Fibroblast of lung (primary cell): ENCODE results near the gene TVP23C. TPM values are rescaled to one million over a fixed set of nuclear protein-coding genes. Genes with fewer than 3 reads are reported as not detected.

Source experiments
- DNase-seq, 2 donors: peaks; one replicate each; pipeline versions ENCODE4 v3.0.0 to v3.0.0-alpha.2; 2010; ENCODE audit warnings: low read depth in 2 of 2
- H2AFZ ChIP-seq: 2 replicates; pipeline ENCODE4 v1.5.1; 2012; ENCODE audit warnings: low read length, control low read depth, inconsistent platforms
- H3K27ac ChIP-seq: 2 replicates; pipeline ENCODE4 v1.5.1; 2011; ENCODE audit warnings: low read length, control low read depth; ENCODE audit not compliant: insufficient read depth
- H3K27me3 ChIP-seq: 2 replicates; pipeline ENCODE4 v1.5.1; 2011; ENCODE audit warnings: mild to moderate bottlenecking, low read length; ENCODE audit not compliant: control insufficient read depth, insufficient read depth
- H3K36me3 ChIP-seq: 2 replicates; pipeline ENCODE4 v1.5.1; 2011; ENCODE audit warnings: low read length; ENCODE audit not compliant: control insufficient read depth, insufficient read depth
- H3K4me1 ChIP-seq: 2 replicates; pipeline ENCODE4 v1.5.1; 2011; ENCODE audit warnings: low read length; ENCODE audit not compliant: control insufficient read depth, insufficient read depth; ENCODE audit errors: extremely low read depth
- H3K4me2 ChIP-seq: 2 replicates; pipeline ENCODE4 v1.5.1; 2011; ENCODE audit warnings: low read length, control low read depth; ENCODE audit not compliant: insufficient read depth; ENCODE audit errors: extremely low read depth
- H3K4me3 ChIP-seq, 4 experiments: fragments of 200-600 bp in 1 of 4; sonication (generic) in 1 of 4; replicated peaks in 1 of 4; 2 replicates each; pipeline ENCODE4 v1.5.1; 2011 to 2016; ENCODE audit warnings: low read length in 4 of 4, low read depth in 3 of 4, mild to moderate bottlenecking in 3 of 4, control low read depth in 2 of 4, inconsistent platforms in 1 of 4, mixed read lengths in 1 of 4; ENCODE audit not compliant: insufficient read depth in 1 of 4; ENCODE audit errors: control extremely low read depth in 1 of 4
- H3K79me2 ChIP-seq: 2 replicates; pipeline ENCODE4 v1.5.1; 2012; ENCODE audit warnings: mild to moderate bottlenecking, low read length, inconsistent platforms; ENCODE audit not compliant: control insufficient read depth, insufficient read depth
- H3K9ac ChIP-seq: 2 replicates; pipeline ENCODE4 v1.5.1; 2011; ENCODE audit warnings: mild to moderate bottlenecking, low read length, control low read depth; ENCODE audit not compliant: insufficient read depth
- H3K9me3 ChIP-seq: 2 replicates; pipeline ENCODE4 v1.5.1; 2012; ENCODE audit warnings: low read depth, low read length; ENCODE audit not compliant: control insufficient read depth, insufficient read depth
- H4K20me1 ChIP-seq: 2 replicates; pipeline ENCODE4 v1.5.1; 2011; ENCODE audit warnings: low read length; ENCODE audit not compliant: control insufficient read depth, insufficient read depth; ENCODE audit errors: extremely low read depth
- CTCF ChIP-seq, 2 donors: IDR thresholded peaks in 1 of 2; conservative IDR thresholded peaks in 1 of 2; 1 replicate in 1 of 2; 2 replicates in 1 of 2; pipeline ENCODE4 v1.5.1; 2011 to 2012; ENCODE audit warnings: low read length in 2 of 2, control low read depth in 1 of 2, inconsistent platforms in 1 of 2, low read depth in 1 of 2, mild to moderate bottlenecking in 1 of 2
- EZH2 ChIP-seq: IDR thresholded peaks from 2 replicates; pipeline ENCODE4 v1.5.1; 2012; ENCODE audit warnings: low read length, control low read depth, mild to moderate bottlenecking; ENCODE audit errors: missing control alignments
- polyA plus RNA-seq, 2 donors: library from polyadenylated mRNA; depleted of rRNA in 1 of 2; stranded (reverse) in 1 of 2; unstranded in 1 of 2; fragments of >200 nt; gene quantifications; 2 replicates each; pipeline ENCODE4 v1.2.1, GENCODE V29; 2011 to 2012; ENCODE audit warnings: missing spikeins in 1 of 2
- total RNA-seq: library from RNA; depleted of rRNA; stranded (reverse); fragments of >200 nt; gene quantifications from 2 replicates; pipeline ENCODE4 v1.2.1, GENCODE V29; 2014

The TVP23C gene
- total and polyA plus RNA-seq, 2 donors (not counting 1 experiment from before 2014, with no cell fraction given): 7.0 to 25.1 TPM

- no peaks in the 10 kb centered on the region for H3K9me3 ChIP-seq
- H4K20me1 ChIP-seq: no peaks in the 10 kb centered on the region
- no peak for DNase-seq
- no peak overlapping the region for H3K9ac ChIP-seq
- H3K79me2 ChIP-seq: no peaks in the 10 kb centered on the region
- no peak overlapping the region for H2AFZ ChIP-seq
- no peak overlapping the region for H3K27ac ChIP-seq
- H3K4me3 ChIP-seq: no peak overlapping the region
- no peaks in the 10 kb centered on the region for H3K27me3 ChIP-seq
- no peaks in the 10 kb centered on the region for H3K4me1 ChIP-seq
- H3K4me2 ChIP-seq: no peak overlapping the region
- no peaks in the 10 kb centered on the region for H3K36me3 ChIP-seq
- TF ChIP-seq EZH2: no peak
- TF ChIP-seq CTCF (conservative IDR thresholded peaks at IDR 0.05 in 1 of 2, IDR thresholded peaks at IDR 0.05 in 1 of 2; ENCODE audit: low read depth in 1 of 2, low read length in 2 of 2): no peak
Observed at GRCh38 chr17:15501282-15501681, 62.0 kb downstream of the TVP23C start.

GRCh38 chr17:15498107-15498506, 65.2 kb downstream of the TVP23C start:
- TF ChIP-seq EZH2: no peak
- no peak for TF ChIP-seq CTCF (conservative IDR thresholded peaks at IDR 0.05 in 1 of 2, IDR thresholded peaks at IDR 0.05 in 1 of 2; ENCODE audit: low read depth in 1 of 2, low read length in 2 of 2)
- H3K36me3 ChIP-seq: no peaks in the 10 kb centered on the region
- H3K27me3 ChIP-seq: no peaks in the 10 kb centered on the region
- no peak overlapping the region for H2AFZ ChIP-seq
- H3K9me3 ChIP-seq: no peaks in the 10 kb centered on the region
- no peak overlapping the region for H3K27ac ChIP-seq
- H3K4me3 ChIP-seq: no peak overlapping the region
- H3K9ac ChIP-seq: no peak overlapping the region
- H3K79me2 ChIP-seq: no peaks in the 10 kb centered on the region
- H3K4me1 ChIP-seq: no peaks in the 10 kb centered on the region
- no peaks in the 10 kb centered on the region for H4K20me1 ChIP-seq
- DNase-seq: no peak
- no peak overlapping the region for H3K4me2 ChIP-seq

GRCh38 chr17:15496735-15497670, 66.3 kb downstream of the TVP23C start:
- no peak overlapping the region for H3K4me2 ChIP-seq
- no peak overlapping the region for H3K4me3 ChIP-seq
- no peak for DNase-seq
- H3K36me3 ChIP-seq: no peaks in the 10 kb centered on the region
- no peaks in the 10 kb centered on the region for H3K4me1 ChIP-seq
- no peak overlapping the region for H3K27ac ChIP-seq
- no peak overlapping the region for H2AFZ ChIP-seq
- no peaks in the 10 kb centered on the region for H3K79me2 ChIP-seq
- no peaks in the 10 kb centered on the region for H3K27me3 ChIP-seq
- no peak for TF ChIP-seq EZH2
- no peak for TF ChIP-seq CTCF (conservative IDR thresholded peaks at IDR 0.05 in 1 of 2, IDR thresholded peaks at IDR 0.05 in 1 of 2; ENCODE audit: low read depth in 1 of 2, low read length in 2 of 2)
- no peaks in the 10 kb centered on the region for H3K9me3 ChIP-seq
- no peak overlapping the region for H3K9ac ChIP-seq
- no peaks in the 10 kb centered on the region for H4K20me1 ChIP-seq
